ENCODE measurements around the gene COX6A2. TPM values are rescaled to one million over a fixed set of nuclear protein-coding genes. Genes with fewer than 3 reads are reported as not detected.

The COX6A2 gene
- total and polyA plus RNA-seq, 2 experiments from 2014 or later: 6.0 TPM; not detected in 1

- Mint-ChIP-seq H3K4me1 (peaks cover 18% of the 10 kb centered on the region; the same call in 2 of the 3 replicates), H3K4me3 (no peak overlapping the region), H3K9me3 (peaks cover 6% of the 10 kb centered on the region), H3K27ac (no peak overlapping the region), H3K27me3 (ENCODE audit: insufficient read depth, low read depth, poor library complexity) (peaks cover 64% of the 10 kb centered on the region), H3K36me3 (ENCODE audit: low read depth) (peaks cover 8% of the 10 kb centered on the region)
- H3K36me3 ChIP-seq (ENCODE audit: insufficient read depth): no peaks in the 10 kb centered on the region
- TF ChIP-seq REST (IDR thresholded peaks at IDR 0.05; ENCODE audit: unreplicated experiment) (no peak), STAT1 (IDR thresholded peaks at IDR 0.05; ENCODE audit: unreplicated experiment) (no peak), ZNF114 (CRISPR knock-in tag; IDR thresholded peaks at IDR 0.05) (no peak), EZH2phosphoT487 (IDR thresholded peaks at IDR 0.05; ENCODE audit: unreplicated experiment) (no peak), CREB1 (CRISPR knock-in tag; IDR thresholded peaks at IDR 0.05; ENCODE audit: low read depth) (no peak), POLR2AphosphoS5 (IDR thresholded peaks at IDR 0.05; ENCODE audit: low read depth) (no peak), JUNB (IDR thresholded peaks at IDR 0.05; ENCODE audit: unreplicated experiment) (no peak), NANOG (IDR thresholded peaks at IDR 0.05; ENCODE audit: borderline replicate concordance) (no peak), EZH2 (IDR thresholded peaks at IDR 0.05; ENCODE audit: low read depth, unreplicated experiment) (no peak), ZNF331 (CRISPR knock-in tag; IDR thresholded peaks at IDR 0.05; ENCODE audit: low read depth) (no peak)
- TF ChIP-seq, protein P1, sequence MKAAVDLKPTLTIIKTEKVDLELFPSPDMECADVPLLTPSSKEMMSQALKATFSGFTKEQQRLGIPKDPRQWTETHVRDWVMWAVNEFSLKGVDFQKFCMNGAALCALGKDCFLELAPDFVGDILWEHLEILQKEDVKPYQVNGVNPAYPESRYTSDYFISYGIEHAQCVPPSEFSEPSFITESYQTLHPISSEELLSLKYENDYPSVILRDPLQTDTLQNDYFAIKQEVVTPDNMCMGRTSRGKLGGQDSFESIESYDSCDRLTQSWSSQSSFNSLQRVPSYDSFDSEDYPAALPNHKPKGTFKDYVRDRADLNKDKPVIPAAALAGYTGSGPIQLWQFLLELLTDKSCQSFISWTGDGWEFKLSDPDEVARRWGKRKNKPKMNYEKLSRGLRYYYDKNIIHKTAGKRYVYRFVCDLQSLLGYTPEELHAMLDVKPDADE (IDR thresholded peaks at IDR 0.05): no peak
- TF ChIP-seq, protein P2, sequence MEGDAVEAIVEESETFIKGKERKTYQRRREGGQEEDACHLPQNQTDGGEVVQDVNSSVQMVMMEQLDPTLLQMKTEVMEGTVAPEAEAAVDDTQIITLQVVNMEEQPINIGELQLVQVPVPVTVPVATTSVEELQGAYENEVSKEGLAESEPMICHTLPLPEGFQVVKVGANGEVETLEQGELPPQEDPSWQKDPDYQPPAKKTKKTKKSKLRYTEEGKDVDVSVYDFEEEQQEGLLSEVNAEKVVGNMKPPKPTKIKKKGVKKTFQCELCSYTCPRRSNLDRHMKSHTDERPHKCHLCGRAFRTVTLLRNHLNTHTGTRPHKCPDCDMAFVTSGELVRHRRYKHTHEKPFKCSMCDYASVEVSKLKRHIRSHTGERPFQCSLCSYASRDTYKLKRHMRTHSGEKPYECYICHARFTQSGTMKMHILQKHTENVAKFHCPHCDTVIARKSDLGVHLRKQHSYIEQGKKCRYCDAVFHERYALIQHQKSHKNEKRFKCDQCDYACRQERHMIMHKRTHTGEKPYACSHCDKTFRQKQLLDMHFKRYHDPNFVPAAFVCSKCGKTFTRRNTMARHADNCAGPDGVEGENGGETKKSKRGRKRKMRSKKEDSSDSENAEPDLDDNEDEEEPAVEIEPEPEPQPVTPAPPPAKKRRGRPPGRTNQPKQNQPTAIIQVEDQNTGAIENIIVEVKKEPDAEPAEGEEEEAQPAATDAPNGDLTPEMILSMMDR (conservative IDR thresholded peaks at IDR 0.05; ENCODE audit: low read depth in 2 of 2): no peak
- TF ChIP-seq, protein P3, sequence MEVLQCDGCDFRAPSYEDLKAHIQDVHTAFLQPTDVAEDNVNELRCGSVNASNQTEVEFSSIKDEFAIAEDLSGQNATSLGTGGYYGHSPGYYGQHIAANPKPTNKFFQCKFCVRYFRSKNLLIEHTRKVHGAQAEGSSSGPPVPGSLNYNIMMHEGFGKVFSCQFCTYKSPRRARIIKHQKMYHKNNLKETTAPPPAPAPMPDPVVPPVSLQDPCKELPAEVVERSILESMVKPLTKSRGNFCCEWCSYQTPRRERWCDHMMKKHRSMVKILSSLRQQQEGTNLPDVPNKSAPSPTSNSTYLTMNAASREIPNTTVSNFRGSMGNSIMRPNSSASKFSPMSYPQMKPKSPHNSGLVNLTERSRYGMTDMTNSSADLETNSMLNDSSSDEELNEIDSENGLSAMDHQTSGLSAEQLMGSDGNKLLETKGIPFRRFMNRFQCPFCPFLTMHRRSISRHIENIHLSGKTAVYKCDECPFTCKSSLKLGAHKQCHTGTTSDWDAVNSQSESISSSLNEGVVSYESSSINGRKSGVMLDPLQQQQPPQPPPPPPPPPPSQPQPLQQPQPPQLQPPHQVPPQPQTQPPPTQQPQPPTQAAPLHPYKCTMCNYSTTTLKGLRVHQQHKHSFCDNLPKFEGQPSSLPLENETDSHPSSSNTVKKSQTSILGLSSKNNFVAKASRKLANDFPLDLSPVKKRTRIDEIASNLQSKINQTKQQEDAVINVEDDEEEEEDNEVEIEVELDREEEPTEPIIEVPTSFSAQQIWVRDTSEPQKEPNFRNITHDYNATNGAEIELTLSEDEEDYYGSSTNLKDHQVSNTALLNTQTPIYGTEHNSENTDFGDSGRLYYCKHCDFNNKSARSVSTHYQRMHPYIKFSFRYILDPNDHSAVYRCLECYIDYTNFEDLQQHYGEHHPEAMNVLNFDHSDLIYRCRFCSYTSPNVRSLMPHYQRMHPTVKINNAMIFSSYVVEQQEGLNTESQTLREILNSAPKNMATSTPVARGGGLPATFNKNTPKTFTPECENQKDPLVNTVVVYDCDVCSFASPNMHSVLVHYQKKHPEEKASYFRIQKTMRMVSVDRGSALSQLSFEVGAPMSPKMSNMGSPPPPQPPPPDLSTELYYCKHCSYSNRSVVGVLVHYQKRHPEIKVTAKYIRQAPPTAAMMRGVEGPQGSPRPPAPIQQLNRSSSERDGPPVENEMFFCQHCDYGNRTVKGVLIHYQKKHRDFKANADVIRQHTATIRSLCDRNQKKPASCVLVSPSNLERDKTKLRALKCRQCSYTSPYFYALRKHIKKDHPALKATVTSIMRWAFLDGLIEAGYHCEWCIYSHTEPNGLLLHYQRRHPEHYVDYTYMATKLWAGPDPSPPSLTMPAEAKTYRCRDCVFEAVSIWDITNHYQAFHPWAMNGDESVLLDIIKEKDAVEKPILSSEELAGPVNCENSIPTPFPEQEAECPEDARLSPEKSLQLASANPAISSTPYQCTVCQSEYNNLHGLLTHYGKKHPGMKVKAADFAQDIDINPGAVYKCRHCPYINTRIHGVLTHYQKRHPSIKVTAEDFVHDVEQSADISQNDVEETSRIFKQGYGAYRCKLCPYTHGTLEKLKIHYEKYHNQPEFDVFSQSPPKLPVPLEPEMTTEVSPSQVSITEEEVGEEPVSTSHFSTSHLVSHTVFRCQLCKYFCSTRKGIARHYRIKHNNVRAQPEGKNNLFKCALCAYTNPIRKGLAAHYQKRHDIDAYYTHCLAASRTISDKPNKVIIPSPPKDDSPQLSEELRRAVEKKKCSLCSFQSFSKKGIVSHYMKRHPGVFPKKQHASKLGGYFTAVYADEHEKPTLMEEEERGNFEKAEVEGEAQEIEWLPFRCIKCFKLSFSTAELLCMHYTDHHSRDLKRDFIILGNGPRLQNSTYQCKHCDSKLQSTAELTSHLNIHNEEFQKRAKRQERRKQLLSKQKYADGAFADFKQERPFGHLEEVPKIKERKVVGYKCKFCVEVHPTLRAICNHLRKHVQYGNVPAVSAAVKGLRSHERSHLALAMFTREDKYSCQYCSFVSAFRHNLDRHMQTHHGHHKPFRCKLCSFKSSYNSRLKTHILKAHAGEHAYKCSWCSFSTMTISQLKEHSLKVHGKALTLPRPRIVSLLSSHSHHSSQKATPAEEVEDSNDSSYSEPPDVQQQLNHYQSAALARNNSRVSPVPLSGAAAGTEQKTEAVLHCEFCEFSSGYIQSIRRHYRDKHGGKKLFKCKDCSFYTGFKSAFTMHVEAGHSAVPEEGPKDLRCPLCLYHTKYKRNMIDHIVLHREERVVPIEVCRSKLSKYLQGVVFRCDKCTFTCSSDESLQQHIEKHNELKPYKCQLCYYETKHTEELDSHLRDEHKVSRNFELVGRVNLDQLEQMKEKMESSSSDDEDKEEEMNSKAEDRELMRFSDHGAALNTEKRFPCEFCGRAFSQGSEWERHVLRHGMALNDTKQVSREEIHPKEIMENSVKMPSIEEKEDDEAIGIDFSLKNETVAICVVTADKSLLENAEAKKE (CRISPR knock-in tag; IDR thresholded peaks at IDR 0.05): no peak
- no peaks in the 10 kb centered on the region for H3K9me2 ChIP-seq (ENCODE audit: insufficient read depth)
- no peaks in the 10 kb centered on the region for H3K79me2 ChIP-seq (replicated peaks; ENCODE audit: insufficient read depth)
- peaks cover 8% of the 10 kb centered on the region; the same call in 1 of the 2 replicates for H3F3A ChIP-seq (replicated peaks; ENCODE audit: low read depth)
- peaks cover 7% of the 10 kb centered on the region; the same call in 1 of the 2 replicates for H3K4me1 ChIP-seq (ENCODE audit: insufficient read depth)
- no peak for DNase-seq (ENCODE audit: low spot score)
- peaks cover 72% of the 10 kb centered on the region for H3K27me3 ChIP-seq (ENCODE audit: insufficient read depth)
- H4K20me1 ChIP-seq (replicated peaks; ENCODE audit: insufficient read depth): no peaks in the 10 kb centered on the region
- ATAC-seq: no peak
- H3K4me2 ChIP-seq: no peak overlapping the region
- no peak overlapping the region for H3K27ac ChIP-seq (ENCODE audit: low read depth)
- no peak overlapping the region for H2AFZ ChIP-seq
- no peak overlapping the region for H3K4me3 ChIP-seq
Measured at GRCh38 chr16:31474173-31474714, 46.1 kb upstream of the COX6A2 start.

All from GM23338 (cell line).